HG03575 (cell line): Measurements from ENCODE around the gene SRA1.

ENCODE experiments used
- ATAC-seq: cut with Tn5 transposase; IDR thresholded peaks from one replicate; pipeline ENCODE4 v1.9.1; 2021; ENCODE audit not compliant: unreplicated experiment, insufficient number of reproducible peaks, low FRiP score; ENCODE audit errors: extremely low read depth

SRA1 gene

GRCh38 chr5:140555747-140556312 is 1.4 kb downstream of the SRA1 start:
- no peak for ATAC-seq

- no peak for ATAC-seq
Observed at GRCh38 chr5:140554454-140554853, 2.8 kb downstream of the SRA1 start.

GRCh38 chr5:140553657-140554056 is 3.6 kb downstream of the SRA1 start:
- no peak for ATAC-seq

- no peak for ATAC-seq
Observed at GRCh38 chr5:140551872-140552271, 5.4 kb downstream of the SRA1 start.

GRCh38 chr5:140550147-140551079 is 6.9 kb downstream of the SRA1 start:
- no peak for ATAC-seq

GRCh38 chr5:140549237-140550144 is 7.8 kb downstream of the SRA1 start:
- ATAC-seq, result no peak

- ATAC-seq, result no peak
Observed at GRCh38 chr5:140548791-140549190, 8.5 kb downstream of the SRA1 start.

GRCh38 chr5:140548300-140548688 is 9.0 kb downstream of the SRA1 start:
- ATAC-seq, result no peak

- peak; percentile 88 for ATAC-seq
Observed at GRCh38 chr5:140547508-140548299, 9.6 kb downstream of the SRA1 start, which contains the start of gene EIF4EBP3. EIF4EBP3 (plus strand) TSS chr5:140547662; CDS start chr5:140547738, 76 bp downstream.

GRCh38 chr5:140546851-140547507 is 10.3 kb downstream of the SRA1 start:
- ATAC-seq, result no peak

GRCh38 chr5:140545606-140546005 is 11.7 kb downstream of the SRA1 start:
- ATAC-seq, result no peak

- ATAC-seq, result no peak
Observed at GRCh38 chr5:140544986-140545385, 12.3 kb downstream of the SRA1 start.

GRCh38 chr5:140542972-140543371 is 14.3 kb downstream of the SRA1 start:
- no peak for ATAC-seq

GRCh38 chr5:140540227-140540626 is 17.0 kb downstream of the SRA1 start:
- ATAC-seq, result no peak

GRCh38 chr5:140524003-140524402 is 33.3 kb downstream of the SRA1 start:
- no peak for ATAC-seq

- ATAC-seq, result no peak
Observed at GRCh38 chr5:140513124-140513523, 44.1 kb downstream of the SRA1 start.

- ATAC-seq, result no peak
Observed at GRCh38 chr5:140509898-140510297, 47.4 kb downstream of the SRA1 start.

GRCh38 chr5:140502834-140503233 is 54.4 kb downstream of the SRA1 start:
- no peak for ATAC-seq
